Liver (tissue), 9 donors: ENCODE data around the gene KRTAP21-1. TPM values are rescaled to one million over a fixed set of nuclear protein-coding genes. Genes with fewer than 3 reads are reported as not detected.

Experiments used
- DNase-seq: peaks from one replicate; pipeline ENCODE4 v3.0.0-alpha.2; 2017; ENCODE audit warnings: low spot score
- H3K27ac ChIP-seq, 2 donors: one replicate each; pipeline ENCODE4 v1.7.0; 2013; ENCODE audit warnings: inconsistent platforms in 2 of 2, low read length in 2 of 2, control low read depth in 1 of 2, low read depth in 1 of 2, mild to moderate bottlenecking in 1 of 2
- H3K27me3 ChIP-seq, 4 donors: one replicate each; pipeline versions ENCODE4 v1.6.1 to v1.7.0; 2013; ENCODE audit warnings: low read length in 3 of 4, inconsistent platforms in 1 of 4, mild to moderate bottlenecking in 1 of 4, moderate library complexity in 1 of 4; ENCODE audit not compliant: control insufficient read depth in 4 of 4, insufficient read depth in 4 of 4
- H3K36me3 ChIP-seq, 4 donors: one replicate each; pipeline versions ENCODE4 v1.6.1 to v1.7.0; 2013; ENCODE audit warnings: low read length in 3 of 4, mild to moderate bottlenecking in 3 of 4, low read depth in 1 of 4, moderate library complexity in 1 of 4; ENCODE audit not compliant: control insufficient read depth in 4 of 4, insufficient read depth in 3 of 4
- H3K4me1 ChIP-seq, 4 donors: one replicate each; pipeline versions ENCODE4 v1.6.1 to v1.7.0; 2013; ENCODE audit warnings: low read length in 3 of 4, mild to moderate bottlenecking in 3 of 4, moderate library complexity in 1 of 4; ENCODE audit not compliant: control insufficient read depth in 4 of 4, insufficient read depth in 4 of 4
- H3K4me3 ChIP-seq, 3 donors: one replicate each; pipeline versions ENCODE4 v1.6.1 to v1.7.0; 2013; ENCODE audit warnings: low read length in 3 of 3, control low read depth in 1 of 3, low read depth in 1 of 3, mild to moderate bottlenecking in 1 of 3
- H3K9ac ChIP-seq, 2 donors: one replicate each; pipeline ENCODE4 v1.7.0; 2013; ENCODE audit warnings: low read length in 2 of 2, mild to moderate bottlenecking in 2 of 2, moderate library complexity in 2 of 2, control low read depth in 1 of 2, low read depth in 1 of 2
- H3K9me3 ChIP-seq, 4 donors: one replicate each; pipeline versions ENCODE4 v1.6.1 to v1.7.0; 2013; ENCODE audit warnings: low read length in 3 of 4; ENCODE audit not compliant: control insufficient read depth in 4 of 4
- ATF3 ChIP-seq: IDR thresholded peaks from 2 replicates; pipeline ENCODE4 v1.6.1; 2016; ENCODE audit warnings: antibody characterized with exemption
- EGR1 ChIP-seq, 2 donors: IDR thresholded peaks; 2 replicates each; pipeline ENCODE4 v1.6.1; 2016 to 2018; ENCODE audit warnings: antibody characterized with exemption in 2 of 2, low read depth in 2 of 2
- FOXA1 ChIP-seq: IDR thresholded peaks from 2 replicates; pipeline ENCODE4 v1.6.1; 2016; ENCODE audit warnings: antibody characterized with exemption
- FOXA2 ChIP-seq: IDR thresholded peaks from 2 replicates; pipeline ENCODE4 v1.6.1; 2016; ENCODE audit warnings: antibody characterized with exemption
- GABPA ChIP-seq, 2 donors: IDR thresholded peaks in 1 of 2; conservative IDR thresholded peaks in 1 of 2; 2 replicates each; pipeline ENCODE4 v1.6.1; 2016; ENCODE audit warnings: antibody characterized with exemption in 2 of 2, mild to moderate bottlenecking in 1 of 2, moderate library complexity in 1 of 2
- HNF4A ChIP-seq, 2 donors: conservative IDR thresholded peaks; 2 replicates each; pipeline ENCODE4 v1.6.1; 2016; ENCODE audit warnings: antibody characterized with exemption in 2 of 2, mild to moderate bottlenecking in 2 of 2
- HNF4G ChIP-seq: IDR thresholded peaks from 2 replicates; pipeline ENCODE4 v1.6.1; 2016; ENCODE audit warnings: antibody characterized with exemption
- JUND ChIP-seq, 2 donors: IDR thresholded peaks; 2 replicates each; pipeline ENCODE4 v1.6.1; 2016; ENCODE audit warnings: antibody characterized with exemption in 2 of 2
- NR2F2 ChIP-seq: IDR thresholded peaks from 2 replicates; pipeline ENCODE4 v1.6.1; 2016; ENCODE audit warnings: antibody characterized with exemption
- RAD21 ChIP-seq, 2 donors: IDR thresholded peaks; 2 replicates each; pipeline ENCODE4 v1.6.1; 2016; ENCODE audit warnings: antibody characterized with exemption in 2 of 2, mild to moderate bottlenecking in 2 of 2
- REST ChIP-seq: IDR thresholded peaks from 2 replicates; pipeline ENCODE4 v1.6.1; 2016; ENCODE audit warnings: antibody characterized with exemption, mild to moderate bottlenecking
- RXRA ChIP-seq, 2 donors: IDR thresholded peaks; 2 replicates each; pipeline ENCODE4 v1.6.1; 2017 to 2018; ENCODE audit warnings: antibody characterized with exemption in 2 of 2, mild to moderate bottlenecking in 1 of 2
- SP1 ChIP-seq: IDR thresholded peaks from 2 replicates; pipeline ENCODE4 v1.6.1; 2018; ENCODE audit warnings: antibody characterized with exemption, mild to moderate bottlenecking
- TAF1 ChIP-seq: conservative IDR thresholded peaks from 2 replicates; pipeline ENCODE4 v1.6.1; 2016; ENCODE audit warnings: antibody characterized with exemption, mild to moderate bottlenecking
- YY1 ChIP-seq: IDR thresholded peaks from 2 replicates; pipeline ENCODE4 v1.6.1; 2016; ENCODE audit warnings: antibody characterized with exemption, mild to moderate bottlenecking
- WGBS: extraction: QIAGEN DNeasy Blood & Tissue Kit; methylation state at CpG from one replicate; pipeline ENCODE4 v1.1.7; 2013; 5-methylcytosine and 5-hydroxymethylcytosine counted together
- polyA plus RNA-seq, 2 donors: library from polyadenylated mRNA; stranded (reverse) in 1 of 2; unstranded in 1 of 2; fragments of 200-250 nt in 1 of 2; fragments of >200 nt in 1 of 2; fragmentation: Nextera tagmentation in 1 of 2; extraction: Ambion mirVana in 1 of 2; gene quantifications; one replicate each; pipeline versions ENCODE4 v1.2.1 to v1.2.3, GENCODE V29; 2013 to 2015
- total RNA-seq, 2 donors: library from RNA; depleted of rRNA; stranded (reverse); fragments of >200 nt; gene quantifications; one replicate each; pipeline ENCODE4 v1.2.3, GENCODE V29; 2014
- TF ChIP-seq, protein P1 (sequence below): IDR thresholded peaks from 2 replicates; pipeline ENCODE4 v1.6.1; 2016; ENCODE audit warnings: antibody characterized with exemption
- TF ChIP-seq, protein P2 (sequence below): IDR thresholded peaks from 2 replicates; pipeline ENCODE4 v1.6.1; 2016; ENCODE audit warnings: antibody characterized with exemption
- TF ChIP-seq, protein P3 (sequence below): fragments of 150-350 bp; IDR thresholded peaks from 2 replicates; pipeline ENCODE4 v1.5.1; 2017; ENCODE audit warnings: improper control_type of control experiment, low read depth, low read length; ENCODE audit not compliant: missing input control
- donor health status: healthy.
- donor health status: healthy.
- donor health status: healthy.
- donor health status: healthy.
- donor health status: healthy.

KRTAP21-1 gene
- total and polyA plus RNA-seq, 4 donors: not detected

DNA sequence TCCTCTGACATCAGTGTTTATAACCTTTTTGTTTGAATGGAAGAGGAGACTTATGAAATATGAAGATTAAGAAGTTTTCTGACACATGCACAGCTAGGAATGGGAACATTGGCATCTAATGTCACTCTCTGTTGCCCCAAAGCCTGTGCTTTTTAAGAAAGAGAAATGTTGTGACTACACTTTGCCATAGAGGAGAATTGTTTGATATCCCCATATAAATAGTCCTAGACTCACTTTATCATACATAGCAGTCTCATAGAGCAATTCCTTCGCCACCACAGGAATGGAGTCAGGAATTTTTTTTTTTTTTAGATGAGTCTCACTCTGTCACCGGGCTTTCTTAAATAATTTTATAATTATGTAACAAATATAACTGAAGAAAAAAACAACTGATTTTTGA lies 38.1 kb downstream of the KRTAP21-1 start:
- H3K4me3 ChIP-seq: no peak overlapping the region
- H3K27ac ChIP-seq: no peak overlapping the region
- peaks cover 0 to 2% (median 0%) of the 10 kb centered on the region in 4 donors for H3K9me3 ChIP-seq
- no peaks in the 10 kb centered on the region for H3K27me3 ChIP-seq
- no peak overlapping the region for H3K9ac ChIP-seq
- H3K36me3 ChIP-seq: no peaks in the 10 kb centered on the region
- WGBS: 80% methylated on average over 2 of the region's 2 CpGs
- no peaks in the 10 kb centered on the region for H3K4me1 ChIP-seq
- DNase-seq: no peak
- TF ChIP-seq JUND (IDR thresholded peaks at IDR 0.05): no peak
- no peak for TF ChIP-seq FOXA2
- TF ChIP-seq, protein P1, sequence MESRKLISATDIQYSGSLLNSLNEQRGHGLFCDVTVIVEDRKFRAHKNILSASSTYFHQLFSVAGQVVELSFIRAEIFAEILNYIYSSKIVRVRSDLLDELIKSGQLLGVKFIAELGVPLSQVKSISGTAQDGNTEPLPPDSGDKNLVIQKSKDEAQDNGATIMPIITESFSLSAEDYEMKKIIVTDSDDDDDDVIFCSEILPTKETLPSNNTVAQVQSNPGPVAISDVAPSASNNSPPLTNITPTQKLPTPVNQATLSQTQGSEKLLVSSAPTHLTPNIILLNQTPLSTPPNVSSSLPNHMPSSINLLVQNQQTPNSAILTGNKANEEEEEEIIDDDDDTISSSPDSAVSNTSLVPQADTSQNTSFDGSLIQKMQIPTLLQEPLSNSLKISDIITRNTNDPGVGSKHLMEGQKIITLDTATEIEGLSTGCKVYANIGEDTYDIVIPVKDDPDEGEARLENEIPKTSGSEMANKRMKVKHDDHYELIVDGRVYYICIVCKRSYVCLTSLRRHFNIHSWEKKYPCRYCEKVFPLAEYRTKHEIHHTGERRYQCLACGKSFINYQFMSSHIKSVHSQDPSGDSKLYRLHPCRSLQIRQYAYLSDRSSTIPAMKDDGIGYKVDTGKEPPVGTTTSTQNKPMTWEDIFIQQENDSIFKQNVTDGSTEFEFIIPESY: no peak
- TF ChIP-seq FOXA1: no peak
- no peak for TF ChIP-seq RXRA (IDR thresholded peaks at IDR 0.05)
- no peak for TF ChIP-seq NR2F2
- TF ChIP-seq YY1: no peak
- TF ChIP-seq, protein P2, sequence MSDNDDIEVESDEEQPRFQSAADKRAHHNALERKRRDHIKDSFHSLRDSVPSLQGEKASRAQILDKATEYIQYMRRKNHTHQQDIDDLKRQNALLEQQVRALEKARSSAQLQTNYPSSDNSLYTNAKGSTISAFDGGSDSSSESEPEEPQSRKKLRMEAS: no peak
- no peak for TF ChIP-seq REST
- TF ChIP-seq GABPA (IDR thresholded peaks at IDR 0.05 in 1 of 2, conservative IDR thresholded peaks at IDR 0.05 in 1 of 2): no peak
- TF ChIP-seq SP1: no peak
- no peak for TF ChIP-seq TAF1
- TF ChIP-seq RAD21 (IDR thresholded peaks at IDR 0.05): no peak
- no peak for TF ChIP-seq ATF3
- TF ChIP-seq HNF4G: no peak
- TF ChIP-seq EGR1 (IDR thresholded peaks at IDR 0.05; ENCODE audit: low read depth in 2 of 2): no peak
- TF ChIP-seq HNF4A (conservative IDR thresholded peaks at IDR 0.05): no peak
- TF ChIP-seq, protein P3, sequence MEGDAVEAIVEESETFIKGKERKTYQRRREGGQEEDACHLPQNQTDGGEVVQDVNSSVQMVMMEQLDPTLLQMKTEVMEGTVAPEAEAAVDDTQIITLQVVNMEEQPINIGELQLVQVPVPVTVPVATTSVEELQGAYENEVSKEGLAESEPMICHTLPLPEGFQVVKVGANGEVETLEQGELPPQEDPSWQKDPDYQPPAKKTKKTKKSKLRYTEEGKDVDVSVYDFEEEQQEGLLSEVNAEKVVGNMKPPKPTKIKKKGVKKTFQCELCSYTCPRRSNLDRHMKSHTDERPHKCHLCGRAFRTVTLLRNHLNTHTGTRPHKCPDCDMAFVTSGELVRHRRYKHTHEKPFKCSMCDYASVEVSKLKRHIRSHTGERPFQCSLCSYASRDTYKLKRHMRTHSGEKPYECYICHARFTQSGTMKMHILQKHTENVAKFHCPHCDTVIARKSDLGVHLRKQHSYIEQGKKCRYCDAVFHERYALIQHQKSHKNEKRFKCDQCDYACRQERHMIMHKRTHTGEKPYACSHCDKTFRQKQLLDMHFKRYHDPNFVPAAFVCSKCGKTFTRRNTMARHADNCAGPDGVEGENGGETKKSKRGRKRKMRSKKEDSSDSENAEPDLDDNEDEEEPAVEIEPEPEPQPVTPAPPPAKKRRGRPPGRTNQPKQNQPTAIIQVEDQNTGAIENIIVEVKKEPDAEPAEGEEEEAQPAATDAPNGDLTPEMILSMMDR: no peak
